ENCODE results near the gene CLEC2L. TPM values are rescaled to one million over a fixed set of nuclear protein-coding genes. Genes with fewer than 3 reads are reported as not detected.
"Not testable (repeated sequence)": the region's sequence is repeated elsewhere in the genome, so short reads cannot be mapped to it uniquely, and the experiment has no call there.

Gene CLEC2L
- total RNA-seq, 1 donor from 2014 or later, result 2.0 TPM

GRCh38 chr7:139548302-139549028 is 25.0 kb downstream of the CLEC2L start:
- FAIRE-seq (no peak), DNase-seq (ENCODE audit: low spot score in 2 of 2) (no peak)

- not testable (repeated sequence) for FAIRE-seq; DNase-seq (ENCODE audit: low spot score in 2 of 2)
Measured at GRCh38 chr7:139553991-139554700, 30.7 kb downstream of the CLEC2L start.

GRCh38 chr7:139557857-139558581 is 34.5 kb downstream of the CLEC2L start:
- no peak for DNase-seq (ENCODE audit: low spot score in 2 of 2)
- no peak for FAIRE-seq

- no peak for FAIRE-seq
- no peak for DNase-seq (ENCODE audit: low spot score in 2 of 2)
Measured at GRCh38 chr7:139559364-139560105, 36.0 kb downstream of the CLEC2L start.

- DNase-seq (ENCODE audit: low spot score in 2 of 2) (no peak), FAIRE-seq (no peak)
Measured at GRCh38 chr7:139560199-139560598, 36.7 kb downstream of the CLEC2L start.

GRCh38 chr7:139560678-139561077 is 37.2 kb downstream of the CLEC2L start:
- DNase-seq (ENCODE audit: low spot score in 2 of 2) (no peak), FAIRE-seq (no peak)

GRCh38 chr7:139562491-139562890 is 39.0 kb downstream of the CLEC2L start:
- FAIRE-seq (no peak), DNase-seq (ENCODE audit: low spot score in 2 of 2) (no peak)

GRCh38 chr7:139562961-139563565 is 39.6 kb downstream of the CLEC2L start:
- DNase-seq (ENCODE audit: low spot score in 2 of 2) (no peak), FAIRE-seq (no peak)

GRCh38 chr7:139563856-139564255 is 40.4 kb downstream of the CLEC2L start:
- no peak for FAIRE-seq
- no peak for DNase-seq (ENCODE audit: low spot score in 2 of 2)

- FAIRE-seq, result no peak
- no peak for DNase-seq (ENCODE audit: low spot score in 2 of 2)
Measured at GRCh38 chr7:139566075-139566474, 42.6 kb downstream of the CLEC2L start.

GRCh38 chr7:139566736-139567646 is 43.5 kb downstream of the CLEC2L start:
- FAIRE-seq (no peak), DNase-seq (ENCODE audit: low spot score in 2 of 2) (no peak)

- no peak for DNase-seq (ENCODE audit: low spot score in 2 of 2)
- FAIRE-seq, result no peak
Measured at GRCh38 chr7:139567647-139568345, 44.3 kb downstream of the CLEC2L start.

GRCh38 chr7:139568346-139568675 is 44.8 kb downstream of the CLEC2L start:
- no peak for FAIRE-seq
- no peak for DNase-seq (ENCODE audit: low spot score in 2 of 2)

GRCh38 chr7:139568813-139569490 is 45.5 kb downstream of the CLEC2L start:
- DNase-seq (ENCODE audit: low spot score in 2 of 2), result no peak
- no peak for FAIRE-seq

GRCh38 chr7:139570119-139570518 is 46.6 kb downstream of the CLEC2L start:
- FAIRE-seq, result no peak
- DNase-seq (ENCODE audit: low spot score in 2 of 2), result peak; percentile 69 to 80

- FAIRE-seq, result no peak
- peak in 1 of 2 donors; percentile 46 for DNase-seq (ENCODE audit: low spot score in 2 of 2)
Measured at GRCh38 chr7:139570626-139571025, 47.1 kb downstream of the CLEC2L start.

- DNase-seq (ENCODE audit: low spot score in 2 of 2) (no peak), FAIRE-seq (no peak)
Measured at GRCh38 chr7:139571190-139571589, 47.7 kb downstream of the CLEC2L start.

GRCh38 chr7:139571651-139572050 is 48.2 kb downstream of the CLEC2L start:
- FAIRE-seq (no peak), DNase-seq (ENCODE audit: low spot score in 2 of 2) (no peak)
